Nephron progenitor cell (in vitro differentiated cells): Measurements from ENCODE around the gene UQCR11.

Experiments
- DNase-seq: peaks from one replicate; pipeline ENCODE4 v3.0.0; 2021
- H3K27ac Mint-ChIP-seq: 2 replicates; pipeline ENCODE4 v1.8.0; 2021; ENCODE audit warnings: mild to moderate bottlenecking, moderate library complexity, mixed read lengths
- H3K27me3 Mint-ChIP-seq: 2 replicates; pipeline ENCODE4 v1.8.0; 2021; ENCODE audit warnings: mild to moderate bottlenecking, low read depth, mixed read lengths; ENCODE audit not compliant: poor library complexity
- H3K36me3 Mint-ChIP-seq: 2 replicates; pipeline ENCODE4 v1.8.0; 2021; ENCODE audit warnings: low read depth, mixed read lengths
- H3K4me1 Mint-ChIP-seq: 2 replicates; pipeline ENCODE4 v1.8.0; 2021; ENCODE audit warnings: mixed read lengths
- H3K4me3 Mint-ChIP-seq: 2 replicates; pipeline ENCODE4 v1.8.0; 2021; ENCODE audit warnings: mild to moderate bottlenecking, moderate library complexity, mixed read lengths
- H3K9me3 Mint-ChIP-seq: 2 replicates; pipeline ENCODE4 v1.8.0; 2021; ENCODE audit warnings: mild to moderate bottlenecking, moderate library complexity, mixed read lengths
- CTCF ChIP-seq: fragments of 200-600 bp; sonication (generic); IDR thresholded peaks from 2 replicates; pipeline ENCODE4 v1.5.0; 2021; ENCODE audit warnings: antibody characterized with exemption

UQCR11 gene

GRCh38 chr19:1634938-1635243 lies 29.6 kb upstream of the UQCR11 start:
- Mint-ChIP-seq H3K36me3 (peaks cover 59% of the 10 kb centered on the region), H3K9me3 (peaks cover 5% of the 10 kb centered on the region), H3K27ac (no peak overlapping the region), H3K4me1 (peaks cover 5% of the 10 kb centered on the region), H3K4me3 (no peak overlapping the region), H3K27me3 (no peaks in the 10 kb centered on the region)
- no peak for DNase-seq
- no peak for TF ChIP-seq CTCF

GRCh38 chr19:1634242-1634937 lies 29.1 kb upstream of the UQCR11 start:
- no peaks in the 10 kb centered on the region for H3K4me1 Mint-ChIP-seq
- H3K9me3 Mint-ChIP-seq: peaks cover 5% of the 10 kb centered on the region
- H3K27me3 Mint-ChIP-seq: no peaks in the 10 kb centered on the region
- H3K4me3 Mint-ChIP-seq: no peak overlapping the region
- H3K27ac Mint-ChIP-seq: no peak overlapping the region
- no peak for TF ChIP-seq CTCF
- peaks cover 54% of the 10 kb centered on the region for H3K36me3 Mint-ChIP-seq
- no peak for DNase-seq

- Mint-ChIP-seq H3K4me1 (no peaks in the 10 kb centered on the region), H3K27me3 (no peaks in the 10 kb centered on the region), H3K9me3 (peaks cover under 1% of the 10 kb centered on the region), H3K36me3 (peaks cover 44% of the 10 kb centered on the region), H3K4me3 (no peak overlapping the region), H3K27ac (no peak overlapping the region)
- no peak for DNase-seq
- TF ChIP-seq CTCF: no peak
Observed at GRCh38 chr19:1633269-1633826, 28.1 kb upstream of the UQCR11 start.

GRCh38 chr19:1632462-1633268 lies 27.4 kb upstream of the UQCR11 start:
- TF ChIP-seq CTCF: no peak
- Mint-ChIP-seq H3K36me3 (peaks cover 37% of the 10 kb centered on the region), H3K27me3 (no peaks in the 10 kb centered on the region), H3K4me1 (no peaks in the 10 kb centered on the region), H3K27ac (no peak overlapping the region), H3K9me3 (no peaks in the 10 kb centered on the region), H3K4me3 (no peak overlapping the region)
- DNase-seq: no peak

DNA sequence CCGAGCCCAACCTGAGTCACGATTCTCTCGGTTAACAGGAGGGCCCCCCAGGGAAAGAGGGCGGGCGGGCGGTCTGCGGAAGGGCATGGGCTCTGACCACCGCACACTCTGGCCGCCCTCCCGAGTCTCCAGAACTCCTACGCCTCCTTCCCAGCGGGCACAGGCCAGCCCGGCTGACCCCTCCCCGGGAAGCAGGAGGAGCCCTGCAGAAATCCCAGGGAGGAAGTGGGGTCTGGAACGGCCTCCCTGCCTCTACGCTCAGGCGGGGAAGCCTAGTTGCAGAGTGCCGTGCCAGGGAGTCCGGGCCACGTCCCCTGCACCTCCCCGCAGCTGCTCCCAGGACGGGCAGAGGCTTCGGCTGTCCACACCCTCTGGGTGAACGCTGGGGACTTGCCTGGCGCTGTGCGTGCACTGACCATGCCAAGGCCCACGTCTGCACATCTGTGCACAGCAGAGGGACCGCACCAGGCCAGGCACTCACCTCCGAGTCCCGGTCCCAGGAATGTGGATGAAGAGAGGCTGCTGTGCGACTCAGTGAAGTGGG lies 26.4 kb upstream of the UQCR11 start:
- no peaks in the 10 kb centered on the region for H3K9me3 Mint-ChIP-seq
- no peak for DNase-seq
- peaks cover 26% of the 10 kb centered on the region for H3K36me3 Mint-ChIP-seq
- no peak overlapping the region for H3K4me3 Mint-ChIP-seq
- no peak for TF ChIP-seq CTCF
- no peak overlapping the region for H3K27ac Mint-ChIP-seq
- H3K4me1 Mint-ChIP-seq: no peaks in the 10 kb centered on the region
- H3K27me3 Mint-ChIP-seq: no peaks in the 10 kb centered on the region
